ENCODE results near the gene HDAC4. TPM values are rescaled to one million over a fixed set of nuclear protein-coding genes. Genes with fewer than 3 reads are reported as not detected.

Gene HDAC4
- total RNA-seq, 2 experiments from 2014 or later: 25.2 to 65.1 TPM

DNA sequence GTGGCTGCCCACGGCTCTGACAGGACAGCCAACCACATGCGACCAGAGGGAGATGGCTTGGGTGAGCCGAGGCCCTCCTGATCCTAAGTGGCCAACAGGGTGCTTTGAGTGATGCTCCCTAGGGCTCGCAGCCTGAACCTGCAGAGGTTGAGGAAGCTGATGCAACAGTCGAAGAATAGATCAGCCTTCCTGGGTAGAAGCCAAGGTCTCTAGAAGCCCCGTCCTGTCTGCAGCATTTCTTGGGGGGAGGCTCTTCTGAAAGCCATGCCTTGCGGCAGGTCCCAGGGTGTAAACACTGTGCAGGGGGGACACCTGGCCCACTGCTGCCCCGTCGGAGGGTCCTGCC lies 136.4 kb downstream of the HDAC4 start:
- ATAC-seq (peak; percentile 10), DNase-seq (peak; percentile 70)
- Mint-ChIP-seq H3K4me1 (peaks cover 86% of the 10 kb centered on the region), H3K4me3 (peak overlapping the region; percentile 90), H3K9me3 (ENCODE audit: low read depth) (no peaks in the 10 kb centered on the region), H3K36me3 (peaks cover 9% of the 10 kb centered on the region), H3K27me3 (no peaks in the 10 kb centered on the region), H3K27ac (peak overlapping the region; percentile 94)
- CTCF ChIA-PET: interaction anchor here (1.0 to 2.4 kb wide), 7 partner anchors 12 to 121 kb away, joined by 3 to 7 read pairs (median 4); no protein-coding TSS in a partner anchor

DNA sequence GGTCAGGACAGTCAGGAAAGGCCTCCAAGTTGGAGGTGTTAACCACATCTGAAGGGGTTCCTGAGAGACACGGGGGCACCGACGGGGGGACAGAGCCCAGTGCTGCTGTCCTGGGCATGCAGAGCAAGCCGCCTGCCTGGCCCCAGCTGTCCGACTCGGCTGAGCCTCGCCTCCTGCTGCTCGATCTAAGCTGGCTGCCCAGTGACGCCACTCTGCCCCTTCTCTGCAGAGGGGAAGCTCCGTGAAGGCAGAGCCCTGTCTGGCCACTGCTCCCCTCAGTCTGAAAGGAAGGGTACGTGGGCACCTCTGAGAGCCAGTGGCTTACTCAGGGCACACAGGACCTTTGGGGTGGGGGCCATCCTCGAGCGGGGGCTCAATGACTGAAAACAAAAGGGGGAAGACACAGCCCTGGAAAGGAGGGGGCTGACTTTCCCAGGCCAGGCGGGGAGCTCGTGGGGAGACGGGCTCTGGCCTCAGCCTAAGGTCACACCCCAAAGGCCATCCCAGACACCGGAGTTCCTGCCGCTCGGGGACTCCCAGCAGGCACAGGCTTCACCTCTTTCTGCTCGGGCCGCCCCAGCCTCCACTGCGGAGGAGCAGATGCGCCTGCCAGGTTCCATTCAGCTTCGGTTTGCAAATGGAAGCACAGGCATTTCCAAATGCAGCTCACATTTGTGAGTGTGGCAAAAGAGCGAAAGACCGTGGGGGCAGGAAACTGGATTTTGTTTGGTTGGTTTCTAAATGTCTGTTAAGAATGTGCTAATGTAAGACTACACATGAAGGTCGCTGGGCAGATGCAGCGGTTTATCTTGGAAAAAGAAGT lies 136.9 kb downstream of the HDAC4 start:
- no peaks in the 10 kb centered on the region for H3K27me3 Mint-ChIP-seq
- H3K27ac Mint-ChIP-seq: peak overlapping the region; percentile 94
- peak overlapping the region; percentile 90 for H3K4me3 Mint-ChIP-seq
- no peak for ATAC-seq
- CTCF ChIA-PET: interaction anchor here (1.0 to 2.4 kb wide), 7 partner anchors 12 to 120 kb away, joined by 3 to 7 read pairs (median 4); no protein-coding TSS in a partner anchor
- no peaks in the 10 kb centered on the region for H3K9me3 Mint-ChIP-seq (ENCODE audit: low read depth)
- H3K36me3 Mint-ChIP-seq: peaks cover 6% of the 10 kb centered on the region
- H3K4me1 Mint-ChIP-seq: peaks cover 86% of the 10 kb centered on the region
- DNase-seq: no peak

DNA sequence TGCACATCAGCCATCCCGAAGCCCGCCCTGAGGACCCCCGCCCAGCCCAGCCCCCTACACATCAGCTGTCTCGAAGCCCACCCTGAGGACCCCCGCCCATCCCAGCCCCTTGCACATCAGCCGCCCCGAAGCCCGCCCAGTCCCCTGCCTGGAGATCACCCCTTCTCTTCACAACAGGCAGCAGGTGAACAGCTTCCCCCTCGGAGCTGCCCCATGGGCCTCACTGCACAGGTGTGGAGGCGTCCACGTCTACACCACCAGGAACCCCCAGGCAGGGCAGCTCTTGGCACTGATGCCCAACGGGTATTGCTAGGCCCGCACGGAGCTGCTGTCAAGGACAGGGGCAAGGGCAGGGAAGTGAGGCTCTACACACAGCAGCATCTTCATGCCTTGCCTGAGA lies 137.6 kb downstream of the HDAC4 start:
- DNase-seq (peak; percentile 39), ATAC-seq (no peak)
- H3K4me3 Mint-ChIP-seq: no peak overlapping the region
- H3K9me3 Mint-ChIP-seq (ENCODE audit: low read depth): no peaks in the 10 kb centered on the region
- H3K27ac Mint-ChIP-seq: peak overlapping the region; percentile 45
- H3K36me3 Mint-ChIP-seq: peaks cover 11% of the 10 kb centered on the region
- H3K4me1 Mint-ChIP-seq: peaks cover 86% of the 10 kb centered on the region
- no peaks in the 10 kb centered on the region for H3K27me3 Mint-ChIP-seq
- CTCF ChIA-PET: interaction anchor here (1.0 kb wide), 1 partner anchor 11 kb away, joined by 4 read pairs; no protein-coding TSS in a partner anchor

DNA sequence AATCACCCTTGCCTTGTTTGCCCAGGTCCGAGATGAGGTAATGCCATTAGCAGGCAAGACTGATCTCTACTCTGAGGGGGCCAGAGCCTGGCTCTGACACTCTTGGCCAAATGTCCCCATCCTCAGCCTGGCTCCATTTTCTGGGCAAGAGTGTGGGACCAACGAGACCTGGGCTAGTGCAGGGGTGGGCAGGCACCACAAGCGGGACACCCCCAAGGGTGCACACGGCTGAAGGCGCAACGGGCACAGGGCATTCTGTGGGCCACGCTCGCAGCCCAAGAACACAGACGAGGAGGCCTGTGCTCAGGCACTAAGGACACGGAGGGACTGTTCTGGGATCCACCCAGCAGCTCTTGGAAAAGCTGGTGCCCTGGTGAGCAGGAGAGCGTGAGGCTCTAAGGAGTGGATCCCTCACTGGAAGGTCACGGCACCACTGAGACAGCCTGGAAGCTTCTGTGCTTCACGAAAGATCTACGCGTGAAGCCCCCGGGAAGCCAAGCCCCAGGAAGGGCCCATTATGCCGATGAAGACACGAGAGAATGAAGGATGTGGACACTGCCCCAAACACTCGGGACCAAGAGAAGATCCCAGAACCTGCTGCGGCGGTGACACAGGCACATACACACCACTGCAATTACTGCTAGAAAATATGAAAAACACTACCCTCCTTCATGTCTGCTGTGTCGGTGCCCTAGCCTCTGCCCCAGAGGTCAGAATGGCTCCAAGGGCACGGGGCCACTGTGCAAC lies 138.2 kb downstream of the HDAC4 start:
- ATAC-seq (no peak), DNase-seq (peak; percentile 36)
- peaks cover 86% of the 10 kb centered on the region for H3K4me1 Mint-ChIP-seq
- CTCF ChIA-PET: no interaction called here
- no peak overlapping the region for H3K4me3 Mint-ChIP-seq
- peaks cover 4% of the 10 kb centered on the region for H3K9me3 Mint-ChIP-seq (ENCODE audit: low read depth)
- H3K27me3 Mint-ChIP-seq: no peaks in the 10 kb centered on the region
- no peak overlapping the region for H3K27ac Mint-ChIP-seq
- H3K36me3 Mint-ChIP-seq: peaks cover 17% of the 10 kb centered on the region

DNA sequence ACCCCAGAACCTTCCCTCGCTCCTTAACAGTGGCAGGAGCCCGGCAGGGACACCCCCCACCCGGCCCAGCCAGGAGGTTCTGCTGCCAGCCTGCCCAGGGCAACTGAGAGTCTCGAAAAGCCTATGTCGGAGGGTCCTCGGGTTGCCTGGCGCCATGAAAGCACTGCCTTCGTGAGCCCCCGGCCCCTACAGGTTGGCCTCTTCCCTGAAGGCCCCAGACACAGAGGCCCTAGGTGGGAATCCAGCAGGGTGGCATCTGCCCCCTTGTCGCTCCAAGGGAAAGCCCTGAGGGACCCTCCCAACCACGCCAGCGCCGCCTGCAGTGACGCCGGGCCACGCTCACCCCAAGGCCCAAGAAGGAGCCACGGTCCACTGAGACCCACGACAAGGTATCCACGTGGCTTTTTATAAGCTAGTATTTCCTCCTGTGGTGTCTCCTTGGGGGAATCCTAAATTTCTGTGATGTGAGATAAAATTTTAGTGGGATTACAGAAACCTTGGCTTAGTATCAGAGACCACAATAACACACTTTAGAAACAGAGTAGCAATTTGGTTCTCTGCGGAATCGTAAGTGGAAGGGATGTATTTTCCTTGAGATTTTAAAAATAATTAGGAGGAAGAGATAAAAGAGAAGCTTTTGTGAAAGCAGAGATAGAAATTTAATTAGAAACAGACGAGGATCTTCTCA lies 138.9 kb downstream of the HDAC4 start:
- no peaks in the 10 kb centered on the region for H3K27me3 Mint-ChIP-seq
- DNase-seq (peak; percentile 31), ATAC-seq (no peak)
- CTCF ChIA-PET: no interaction called here
- H3K27ac Mint-ChIP-seq: no peak overlapping the region
- H3K36me3 Mint-ChIP-seq: peaks cover 22% of the 10 kb centered on the region
- H3K4me3 Mint-ChIP-seq: no peak overlapping the region
- peaks cover 86% of the 10 kb centered on the region for H3K4me1 Mint-ChIP-seq
- H3K9me3 Mint-ChIP-seq (ENCODE audit: low read depth): peaks cover 8% of the 10 kb centered on the region

DNA sequence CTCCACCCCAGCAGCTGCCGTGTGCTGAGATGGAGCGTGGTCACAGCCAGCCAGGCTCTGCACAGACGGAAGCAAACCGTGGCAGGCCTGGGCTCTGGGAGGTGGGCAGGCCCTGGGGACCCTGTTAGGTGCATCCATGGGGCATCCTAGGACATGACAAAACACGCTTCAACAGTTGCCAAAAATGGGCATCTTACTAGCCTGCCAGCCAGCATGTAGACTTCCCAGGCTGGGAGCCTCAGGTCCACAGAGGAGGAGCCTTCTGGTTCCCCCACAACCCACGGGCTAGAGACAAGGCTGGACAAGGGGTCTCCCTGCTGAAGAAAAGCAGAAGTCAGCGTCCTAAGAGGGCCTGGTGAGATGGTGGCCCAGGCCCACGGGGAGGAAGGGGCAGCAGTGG lies 139.5 kb downstream of the HDAC4 start:
- H3K4me3 Mint-ChIP-seq: no peak overlapping the region
- peak; percentile 26 for DNase-seq
- peaks cover 8% of the 10 kb centered on the region for H3K9me3 Mint-ChIP-seq (ENCODE audit: low read depth)
- no peaks in the 10 kb centered on the region for H3K27me3 Mint-ChIP-seq
- peaks cover 83% of the 10 kb centered on the region for H3K4me1 Mint-ChIP-seq
- no peak for ATAC-seq
- H3K36me3 Mint-ChIP-seq: peaks cover 24% of the 10 kb centered on the region
- CTCF ChIA-PET: no interaction called here
- H3K27ac Mint-ChIP-seq: no peak overlapping the region

DNA sequence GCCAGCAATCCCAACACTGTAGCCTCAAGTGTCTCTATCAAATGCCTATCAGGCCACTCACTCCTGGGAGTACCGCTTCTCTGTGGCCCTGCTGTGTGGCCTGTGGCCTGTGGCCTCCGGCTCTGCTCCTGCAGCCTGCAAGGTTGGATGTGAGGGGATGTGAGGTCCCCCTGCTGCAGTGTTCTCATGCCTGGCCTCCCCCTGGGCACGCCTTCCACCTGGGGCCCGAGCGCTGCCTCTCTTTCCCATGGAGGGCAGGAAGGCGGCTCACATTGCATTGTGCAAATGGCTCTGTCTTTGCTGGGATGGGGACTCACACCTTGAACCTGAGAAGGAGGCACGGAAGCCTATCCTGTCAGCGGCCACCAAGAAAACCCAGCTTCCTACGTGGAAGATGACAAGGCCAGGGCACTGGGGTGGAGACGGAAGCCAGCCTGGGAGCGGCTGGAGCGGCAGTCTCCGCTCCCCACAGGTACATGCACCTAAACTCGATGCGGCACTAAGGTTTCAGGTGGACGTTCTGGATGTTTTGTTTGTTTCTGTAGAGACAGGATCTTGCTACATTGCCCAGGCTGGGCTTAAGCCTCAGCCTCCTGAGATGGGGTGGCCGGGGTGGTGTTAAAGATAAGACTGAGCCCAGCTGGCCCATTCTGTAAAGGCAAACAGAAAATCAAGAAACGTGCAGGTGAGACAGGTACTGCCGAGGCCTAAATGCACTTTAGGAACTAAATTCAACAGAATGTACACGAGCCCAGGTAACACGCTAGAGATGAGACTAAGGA lies 140.1 kb downstream of the HDAC4 start:
- CTCF ChIA-PET: no interaction called here

DNA sequence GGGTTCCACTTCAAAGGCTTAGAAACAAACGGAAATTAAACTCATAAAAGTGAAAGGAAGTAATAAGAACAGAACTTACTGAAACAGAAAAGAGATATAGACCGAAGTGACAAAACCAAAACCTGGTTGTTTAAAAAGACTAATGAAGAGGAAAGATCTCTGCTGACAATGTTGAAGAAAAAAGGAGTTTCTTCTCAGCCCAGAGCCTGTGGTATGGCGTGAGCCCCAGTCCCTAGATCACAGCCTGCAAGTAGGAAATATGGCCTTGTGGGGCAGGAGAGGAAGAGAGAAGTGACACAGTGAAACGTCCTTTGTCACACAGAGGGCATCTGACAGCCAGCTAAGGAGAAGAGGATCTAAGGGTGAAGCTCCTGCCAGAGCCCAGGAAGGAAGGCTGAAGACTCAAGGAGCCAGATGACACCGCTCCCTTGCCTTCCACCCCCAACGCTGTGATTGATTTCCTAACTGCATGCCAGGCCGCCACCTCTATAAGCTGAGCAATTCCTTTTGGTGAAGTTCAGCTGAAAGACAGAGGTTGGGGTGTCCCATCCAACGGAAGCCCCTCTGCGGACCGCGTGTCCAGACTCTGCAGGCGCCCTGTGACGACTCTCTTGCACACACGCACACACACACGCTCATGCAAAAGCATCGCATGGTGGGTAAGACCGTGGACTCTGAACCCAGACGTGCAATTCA lies 141.1 kb downstream of the HDAC4 start:
- Mint-ChIP-seq H3K36me3 (peaks cover 30% of the 10 kb centered on the region), H3K4me3 (peak overlapping the region; percentile 64), H3K27ac (peak overlapping the region; percentile 87), H3K9me3 (ENCODE audit: low read depth) (peaks cover 8% of the 10 kb centered on the region), H3K4me1 (peaks cover 69% of the 10 kb centered on the region), H3K27me3 (peaks cover 2% of the 10 kb centered on the region)
- ATAC-seq (peak; percentile 60), DNase-seq (peak; percentile 60)
- CTCF ChIA-PET: no interaction called here

More for the DNA sequence above, 140.1 kb downstream of the HDAC4 start:
- Mint-ChIP-seq H3K27me3 (peaks cover 2% of the 10 kb centered on the region), H3K4me3 (peak overlapping the region; percentile 64), H3K36me3 (peaks cover 28% of the 10 kb centered on the region), H3K9me3 (ENCODE audit: low read depth) (peaks cover 8% of the 10 kb centered on the region), H3K27ac (peak overlapping the region; percentile 87), H3K4me1 (peaks cover 77% of the 10 kb centered on the region)
- ATAC-seq (no peak), DNase-seq (peak; percentile 36)

DNA sequence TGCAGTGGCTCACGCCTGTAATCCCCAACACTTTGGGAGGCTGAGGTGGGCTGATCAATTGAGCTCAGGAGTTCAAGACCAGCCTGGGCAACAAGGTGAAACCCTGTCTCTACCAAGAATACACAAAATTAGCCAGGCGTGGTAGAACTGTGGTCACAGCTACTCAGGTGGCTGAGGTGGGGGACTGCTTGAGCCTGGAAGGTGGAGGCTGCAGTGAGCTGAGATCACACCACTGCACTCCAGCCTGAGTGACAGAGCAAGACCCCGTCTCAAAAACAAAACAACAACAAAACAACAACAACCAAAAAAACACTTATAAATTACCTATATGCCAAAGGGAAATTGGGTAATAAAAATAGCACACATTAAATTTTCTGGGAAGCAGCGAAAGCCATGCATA lies 141.6 kb downstream of the HDAC4 start:
- Mint-ChIP-seq H3K4me3 (peak overlapping the region; percentile 64), H3K27ac (peak overlapping the region; percentile 87), H3K36me3 (peaks cover 30% of the 10 kb centered on the region), H3K9me3 (ENCODE audit: low read depth) (peaks cover 8% of the 10 kb centered on the region), H3K4me1 (peaks cover 65% of the 10 kb centered on the region), H3K27me3 (peaks cover 2% of the 10 kb centered on the region)
- ATAC-seq: peak; percentile 35
- peak; percentile 58 for DNase-seq
- CTCF ChIA-PET: interaction anchor here (0.8 kb wide), 1 partner anchor 14 kb away, joined by 3 read pairs; no protein-coding TSS in a partner anchor

DNA sequence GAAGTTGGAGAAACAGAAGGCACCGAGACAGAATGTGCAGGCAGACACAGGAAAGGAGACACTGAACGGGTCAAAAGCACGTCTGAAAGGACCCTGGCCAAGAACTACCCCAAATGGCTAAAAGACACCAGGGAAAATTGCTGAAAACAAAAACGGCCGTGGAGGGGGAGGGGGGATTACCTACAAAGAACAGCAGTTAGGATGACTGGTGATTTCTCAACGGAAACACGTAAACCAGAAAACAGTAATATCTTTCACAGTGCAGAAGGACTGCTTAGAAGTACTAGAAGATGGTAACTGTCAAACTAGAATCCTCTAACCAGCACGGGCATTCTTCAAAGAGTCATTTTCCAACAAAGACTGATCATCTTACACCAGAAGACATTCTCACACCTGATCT lies 142.6 kb downstream of the HDAC4 start:
- Mint-ChIP-seq H3K27me3 (peaks cover 2% of the 10 kb centered on the region), H3K9me3 (ENCODE audit: low read depth) (peaks cover 8% of the 10 kb centered on the region), H3K27ac (peak overlapping the region; percentile 87), H3K4me1 (peaks cover 58% of the 10 kb centered on the region), H3K36me3 (peaks cover 29% of the 10 kb centered on the region), H3K4me3 (peak overlapping the region; percentile 64)
- DNase-seq: peak; percentile 45
- ATAC-seq: peak; percentile 40
- CTCF ChIA-PET: no interaction called here

DNA sequence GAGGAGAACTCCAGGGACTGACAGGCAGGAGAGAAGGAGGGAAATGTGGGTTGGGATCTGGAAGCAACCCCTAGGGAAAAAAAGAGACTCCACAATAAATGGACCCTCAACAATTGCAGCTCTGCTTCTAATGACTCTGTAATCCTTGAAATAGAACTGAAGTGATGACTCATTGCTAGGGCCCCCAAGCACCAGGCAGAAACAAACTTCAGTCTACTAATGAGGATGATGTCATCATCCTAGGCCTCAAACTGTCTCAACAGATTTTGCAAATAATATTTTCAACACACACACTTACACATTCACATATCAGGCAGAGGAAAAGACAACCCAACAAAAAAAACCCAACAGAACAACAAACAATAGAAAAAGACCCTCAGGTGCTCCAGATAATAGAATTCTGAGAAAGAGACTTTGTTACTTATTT lies 143.3 kb downstream of the HDAC4 start:
- CTCF ChIA-PET: no interaction called here
- H3K27me3 Mint-ChIP-seq: peaks cover 2% of the 10 kb centered on the region
- peaks cover 27% of the 10 kb centered on the region for H3K36me3 Mint-ChIP-seq
- H3K27ac Mint-ChIP-seq: peak overlapping the region; percentile 87
- H3K4me1 Mint-ChIP-seq: peaks cover 61% of the 10 kb centered on the region
- no peak overlapping the region for H3K4me3 Mint-ChIP-seq
- ATAC-seq (peak; percentile 59), DNase-seq (peak; percentile 52)
- peaks cover 8% of the 10 kb centered on the region for H3K9me3 Mint-ChIP-seq (ENCODE audit: low read depth)

DNA sequence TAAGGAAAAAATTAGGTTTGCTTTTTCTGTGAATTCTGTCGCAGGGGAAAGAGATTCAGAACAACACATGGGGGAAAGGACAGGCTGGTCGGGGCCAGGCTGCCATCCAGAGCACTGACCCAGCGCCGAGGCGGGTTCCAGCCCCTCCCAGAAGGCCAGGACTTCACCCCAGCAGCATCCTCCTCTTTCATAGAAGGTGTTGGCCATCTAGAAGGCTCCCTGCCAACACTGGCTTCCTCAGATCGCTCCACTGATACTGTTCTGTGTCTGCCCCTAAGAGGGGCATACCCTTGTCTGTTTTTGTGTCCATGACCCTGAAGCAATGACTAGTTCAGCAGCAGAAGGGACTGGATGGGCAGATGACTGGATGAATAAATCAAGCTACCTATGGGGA lies 144.5 kb downstream of the HDAC4 start:
- H3K9me3 Mint-ChIP-seq (ENCODE audit: low read depth): peaks cover 8% of the 10 kb centered on the region

More for the DNA sequence above, 144.5 kb downstream of the HDAC4 start:
- Mint-ChIP-seq H3K4me3 (no peak overlapping the region), H3K27ac (no peak overlapping the region), H3K36me3 (peaks cover 28% of the 10 kb centered on the region), H3K4me1 (peaks cover 61% of the 10 kb centered on the region), H3K27me3 (peaks cover 2% of the 10 kb centered on the region)
- CTCF ChIA-PET: no interaction called here
- no peak for ATAC-seq
- DNase-seq: peak; percentile 16

All from activated CD8-positive, alpha-beta memory T cell treated with anti-CD3 and anti-CD28 coated beads, Interleukin-2, amount 10 ng/mL, durations not matched to agents 7 days and 5 days (primary cell).